DND-41 (cell line): Measurements from ENCODE around the gene DTX1.

Experiments
- ATAC-seq: fragments of 200-7000 bp; cut with Tn5 transposase; 3 replicates; pipeline ENCODE4 v1.9.1; 2021; ENCODE audit warnings: low read depth; ENCODE audit not compliant: insufficient read depth
- DNase-seq: peaks from one replicate; pipeline ENCODE4 v3.0.0-alpha.2; 2020
- H2AFZ ChIP-seq: 2 replicates; pipeline ENCODE4 v1.6.0; 2012; ENCODE audit warnings: low read depth, low read length
- H3K27ac ChIP-seq: 2 replicates; pipeline ENCODE4 v1.5.1; 2012; ENCODE audit warnings: low read length, inconsistent platforms
- H3K27me3 ChIP-seq: fragments of 200-600 bp; sonication (generic); 2 replicates; pipeline ENCODE4 v1.6.0; 2012; ENCODE audit warnings: low read length, mild to moderate bottlenecking, inconsistent platforms; ENCODE audit not compliant: insufficient read depth, poor library complexity
- H3K36me3 ChIP-seq: 2 replicates; pipeline ENCODE4 v1.5.1; 2012; ENCODE audit warnings: low read length, inconsistent platforms; ENCODE audit not compliant: insufficient read depth
- H3K4me1 ChIP-seq: 2 replicates; pipeline ENCODE4 v1.5.1; 2012; ENCODE audit warnings: mild to moderate bottlenecking, low read length; ENCODE audit not compliant: insufficient read depth
- H3K4me2 ChIP-seq: 2 replicates; pipeline ENCODE4 v1.6.0; 2012; ENCODE audit warnings: mild to moderate bottlenecking, moderate library complexity, low read length, inconsistent platforms; ENCODE audit not compliant: insufficient read depth
- H3K4me3 ChIP-seq, 2 experiments: fragments of 200-600 bp in 1 of 2; shearing (Covaris generic) in 1 of 2; 2 replicates each; pipeline ENCODE4 v1.5.1; 2012 to 2016; ENCODE audit warnings: inconsistent platforms in 2 of 2, low read length in 2 of 2, mild to moderate bottlenecking in 2 of 2, low read depth in 1 of 2, moderate library complexity in 1 of 2
- H3K79me2 ChIP-seq: 2 replicates; pipeline ENCODE4 v1.6.0; 2012; ENCODE audit warnings: low read length, inconsistent platforms; ENCODE audit not compliant: insufficient read depth
- H3K9ac ChIP-seq: 2 replicates; pipeline ENCODE4 v1.6.0; 2012; ENCODE audit warnings: low read depth, mild to moderate bottlenecking, inconsistent platforms, low read length, moderate library complexity
- H3K9me3 ChIP-seq: 2 replicates; pipeline ENCODE4 v1.5.1; 2012; ENCODE audit warnings: low read length, moderate library complexity, mild to moderate bottlenecking, inconsistent platforms; ENCODE audit not compliant: insufficient read depth, severe bottlenecking
- H4K20me1 ChIP-seq: 2 replicates; pipeline ENCODE4 v1.6.0; 2012; ENCODE audit warnings: low read length; ENCODE audit not compliant: insufficient read depth
- EZH2 ChIP-seq: IDR thresholded peaks from 3 replicates; pipeline ENCODE4 v1.6.1; 2012; ENCODE audit warnings: borderline replicate concordance, low read depth, mild to moderate bottlenecking, moderate library complexity, low read length, inconsistent platforms; ENCODE audit not compliant: severe bottlenecking
- TF ChIP-seq, protein P1 (sequence below): IDR thresholded peaks from 2 replicates; pipeline ENCODE4 v1.5.1; 2012; ENCODE audit warnings: borderline replicate concordance, low read length, moderate library complexity, mild to moderate bottlenecking; ENCODE audit not compliant: poor library complexity, severe bottlenecking; ENCODE audit errors: extremely low read depth

The DTX1 gene

DNA sequence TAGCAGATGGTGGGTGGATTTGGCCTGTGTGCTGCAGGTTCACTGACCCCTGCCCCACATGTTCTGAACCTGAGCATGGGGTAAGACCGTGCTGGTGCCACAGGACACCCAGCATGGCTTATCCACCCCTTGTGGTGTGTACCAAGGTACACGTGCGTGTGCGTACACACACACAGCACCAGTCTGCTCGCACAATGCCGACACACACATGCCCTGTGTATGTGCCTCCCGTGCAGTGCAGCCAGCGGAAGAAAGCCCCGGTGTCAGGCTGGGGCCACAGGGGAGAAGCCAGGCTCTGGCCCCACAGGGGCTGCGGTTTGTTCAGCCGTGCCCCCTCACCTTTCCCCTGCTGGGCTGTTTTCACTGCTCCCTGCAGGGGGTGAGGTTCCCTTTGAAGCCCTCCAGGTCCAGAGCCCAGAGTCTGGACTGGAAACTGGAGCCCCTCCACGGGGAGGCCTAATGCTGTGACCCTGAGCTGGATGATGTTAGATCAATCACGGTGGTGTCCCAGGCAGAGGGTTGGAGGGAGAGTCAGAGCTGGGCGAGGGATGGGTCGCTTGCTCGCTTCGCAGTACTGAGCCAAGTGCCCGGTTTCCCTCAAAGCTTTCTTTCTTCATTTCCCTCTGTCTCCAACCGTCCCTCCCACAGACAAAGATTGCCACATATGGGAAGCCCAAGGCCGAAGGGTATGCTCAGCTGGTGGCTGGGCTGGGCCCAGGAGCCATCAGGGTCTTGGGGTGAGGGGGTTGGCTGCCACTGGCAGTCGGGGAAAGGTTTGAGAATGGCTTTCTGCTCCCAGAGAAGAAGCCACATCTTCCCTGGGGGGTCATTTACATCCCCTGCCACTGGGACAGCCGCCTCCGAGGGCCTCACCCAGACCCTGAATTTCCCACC, 6.2 kb downstream of the DTX1 start:
- H3K36me3 ChIP-seq: peaks cover 99% of the 10 kb centered on the region
- H3K27ac ChIP-seq: peak overlapping the region; percentile 73
- no peaks in the 10 kb centered on the region for H3K9me3 ChIP-seq
- TF ChIP-seq, protein P1, sequence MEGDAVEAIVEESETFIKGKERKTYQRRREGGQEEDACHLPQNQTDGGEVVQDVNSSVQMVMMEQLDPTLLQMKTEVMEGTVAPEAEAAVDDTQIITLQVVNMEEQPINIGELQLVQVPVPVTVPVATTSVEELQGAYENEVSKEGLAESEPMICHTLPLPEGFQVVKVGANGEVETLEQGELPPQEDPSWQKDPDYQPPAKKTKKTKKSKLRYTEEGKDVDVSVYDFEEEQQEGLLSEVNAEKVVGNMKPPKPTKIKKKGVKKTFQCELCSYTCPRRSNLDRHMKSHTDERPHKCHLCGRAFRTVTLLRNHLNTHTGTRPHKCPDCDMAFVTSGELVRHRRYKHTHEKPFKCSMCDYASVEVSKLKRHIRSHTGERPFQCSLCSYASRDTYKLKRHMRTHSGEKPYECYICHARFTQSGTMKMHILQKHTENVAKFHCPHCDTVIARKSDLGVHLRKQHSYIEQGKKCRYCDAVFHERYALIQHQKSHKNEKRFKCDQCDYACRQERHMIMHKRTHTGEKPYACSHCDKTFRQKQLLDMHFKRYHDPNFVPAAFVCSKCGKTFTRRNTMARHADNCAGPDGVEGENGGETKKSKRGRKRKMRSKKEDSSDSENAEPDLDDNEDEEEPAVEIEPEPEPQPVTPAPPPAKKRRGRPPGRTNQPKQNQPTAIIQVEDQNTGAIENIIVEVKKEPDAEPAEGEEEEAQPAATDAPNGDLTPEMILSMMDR: no peak
- TF ChIP-seq EZH2: no peak
- ATAC-seq (peak; percentile 52), DNase-seq (peak; percentile 75)
- H3K79me2 ChIP-seq: peaks cover 100% of the 10 kb centered on the region
- H3K27me3 ChIP-seq: no peaks in the 10 kb centered on the region
- no peak overlapping the region for H2AFZ ChIP-seq
- H3K4me1 ChIP-seq: peaks cover 99% of the 10 kb centered on the region
- peak overlapping the region; percentile 82 for H3K4me2 ChIP-seq
- H3K9ac ChIP-seq: peak overlapping the region; percentile 86
- H3K4me3 ChIP-seq: peak overlapping the region in 1 of 2 experiments; percentile 74; a peak in 2 of 4 replicates
- H4K20me1 ChIP-seq: peaks cover 89% of the 10 kb centered on the region

- peaks cover 92% of the 10 kb centered on the region for H4K20me1 ChIP-seq
- H3K27me3 ChIP-seq: no peaks in the 10 kb centered on the region
These were observed 7.1 kb downstream of the DTX1 start for GRCh38 chr12:113063396-113064350.

GRCh38 chr12:113064395-113065125, 8.0 kb downstream of the DTX1 start:
- no peak for ATAC-seq
- peak overlapping the region in 1 of 2 experiments; percentile 74; a peak in 1 of 4 replicates for H3K4me3 ChIP-seq
- H3K79me2 ChIP-seq: peaks cover 100% of the 10 kb centered on the region
- H2AFZ ChIP-seq: no peak overlapping the region
- no peaks in the 10 kb centered on the region for H3K9me3 ChIP-seq
- H3K9ac ChIP-seq: peak overlapping the region; percentile 86
- H3K36me3 ChIP-seq: peaks cover 99% of the 10 kb centered on the region
- H3K27ac ChIP-seq: peak overlapping the region; percentile 73
- DNase-seq: no peak
- H3K27me3 ChIP-seq: no peaks in the 10 kb centered on the region
- H4K20me1 ChIP-seq: peaks cover 93% of the 10 kb centered on the region
- peak overlapping the region; percentile 82 for H3K4me2 ChIP-seq
- peaks cover 99% of the 10 kb centered on the region for H3K4me1 ChIP-seq
- no peak for TF ChIP-seq EZH2
- TF ChIP-seq, protein P1: no peak

More at GRCh38 chr12:113063396-113064350, 7.1 kb downstream of the DTX1 start:
- Histone ChIP-seq H3K9me3 (no peaks in the 10 kb centered on the region), H3K79me2 (peaks cover 100% of the 10 kb centered on the region), H3K4me1 (peaks cover 99% of the 10 kb centered on the region), H3K27ac (peak overlapping the region; percentile 73), H2AFZ (no peak overlapping the region), H3K9ac (peak overlapping the region; percentile 86), H3K36me3 (peaks cover 99% of the 10 kb centered on the region), H3K4me2 (peak overlapping the region; percentile 82), H3K4me3 (peak overlapping the region in 1 of 2 experiments; percentile 74; a peak in 2 of 4 replicates)
- DNase-seq: peak; percentile 20
- no peak for ATAC-seq
- no peak for TF ChIP-seq EZH2
- TF ChIP-seq, protein P1: no peak
